ENCODE results near the gene ETV6. TPM values are rescaled to one million over a fixed set of nuclear protein-coding genes. Genes with fewer than 3 reads are reported as not detected.

Gene ETV6
- total RNA-seq, 6 experiments from 2014 or later: 7.2 to 28.3 (median 11.0) TPM

- DNase-seq (no peak), ATAC-seq (no peak)
- no peak for TF ChIP-seq POLR2A (IDR thresholded peaks at IDR 0.05)
- TF ChIP-seq, protein P1, sequence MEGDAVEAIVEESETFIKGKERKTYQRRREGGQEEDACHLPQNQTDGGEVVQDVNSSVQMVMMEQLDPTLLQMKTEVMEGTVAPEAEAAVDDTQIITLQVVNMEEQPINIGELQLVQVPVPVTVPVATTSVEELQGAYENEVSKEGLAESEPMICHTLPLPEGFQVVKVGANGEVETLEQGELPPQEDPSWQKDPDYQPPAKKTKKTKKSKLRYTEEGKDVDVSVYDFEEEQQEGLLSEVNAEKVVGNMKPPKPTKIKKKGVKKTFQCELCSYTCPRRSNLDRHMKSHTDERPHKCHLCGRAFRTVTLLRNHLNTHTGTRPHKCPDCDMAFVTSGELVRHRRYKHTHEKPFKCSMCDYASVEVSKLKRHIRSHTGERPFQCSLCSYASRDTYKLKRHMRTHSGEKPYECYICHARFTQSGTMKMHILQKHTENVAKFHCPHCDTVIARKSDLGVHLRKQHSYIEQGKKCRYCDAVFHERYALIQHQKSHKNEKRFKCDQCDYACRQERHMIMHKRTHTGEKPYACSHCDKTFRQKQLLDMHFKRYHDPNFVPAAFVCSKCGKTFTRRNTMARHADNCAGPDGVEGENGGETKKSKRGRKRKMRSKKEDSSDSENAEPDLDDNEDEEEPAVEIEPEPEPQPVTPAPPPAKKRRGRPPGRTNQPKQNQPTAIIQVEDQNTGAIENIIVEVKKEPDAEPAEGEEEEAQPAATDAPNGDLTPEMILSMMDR (IDR thresholded peaks at IDR 0.05): no peak
- intact Hi-C loops (cut with DNase I): no loop called here
- no peaks in the 10 kb centered on the region for H3K36me3 ChIP-seq
- 20% methylated on average over 6 of the region's 6 CpGs for WGBS (ENCODE audit: insufficient coverage, low coverage, low lambda C conversion rate, missing lambda C conversion rate)
- H3K4me1 ChIP-seq: peaks cover 0 to 30% (median 0%) of the 10 kb centered on the region in 4 donors
- no peaks in the 10 kb centered on the region for H3K9me3 ChIP-seq
- peak overlapping the region; percentile 73 to 83 (median 82) for H3K4me3 ChIP-seq
- H3K27me3 ChIP-seq: no peaks in the 10 kb centered on the region
- H3K27ac ChIP-seq: peak overlapping the region in 2 of 3 donors; percentile 95 to 98
Observed at GRCh38 chr12:11651785-11652184, 2.3 kb downstream of the ETV6 start.

GRCh38 chr12:11652351-11653040 lies 3.0 kb downstream of the ETV6 start:
- Histone ChIP-seq H3K27me3 (no peaks in the 10 kb centered on the region), H3K4me3 (peak overlapping the region; percentile 25 to 82 (median 73)), H3K9me3 (no peaks in the 10 kb centered on the region), H3K27ac (peak overlapping the region in 2 of 3 donors; percentile 95 to 98), H3K4me1 (peaks cover 0 to 30% (median 0%) of the 10 kb centered on the region in 4 donors), H3K36me3 (no peaks in the 10 kb centered on the region)
- peak in 3 of 4 donors; percentile 10 to 16 (median 12) for ATAC-seq
- WGBS (ENCODE audit: insufficient coverage, low coverage, low lambda C conversion rate, missing lambda C conversion rate): 25% methylated on average over 14 of the region's 16 CpGs
- no peak for DNase-seq
- intact Hi-C loops (cut with DNase I): no loop called here
- TF ChIP-seq, protein P1 (IDR thresholded peaks at IDR 0.05): no peak
- TF ChIP-seq POLR2A (IDR thresholded peaks at IDR 0.05): peak; percentile 40

- Histone ChIP-seq H3K27ac (peak overlapping the region in 2 of 3 donors; percentile 95 to 98), H3K4me3 (no peak overlapping the region), H3K9me3 (no peaks in the 10 kb centered on the region), H3K4me1 (peaks cover 0 to 28% (median 0%) of the 10 kb centered on the region in 4 donors), H3K36me3 (no peaks in the 10 kb centered on the region), H3K27me3 (no peaks in the 10 kb centered on the region)
- no peak for ATAC-seq
- intact Hi-C loops (cut with DNase I): no loop called here
- DNase-seq: no peak
- TF ChIP-seq, protein P1 (IDR thresholded peaks at IDR 0.05): no peak
- no peak for TF ChIP-seq POLR2A (IDR thresholded peaks at IDR 0.05)
- 29% methylated on average over 5 of the region's 7 CpGs for WGBS (ENCODE audit: insufficient coverage, low coverage, low lambda C conversion rate, missing lambda C conversion rate)
Observed at GRCh38 chr12:11653215-11653753, 3.8 kb downstream of the ETV6 start.

GRCh38 chr12:11654338-11654737 lies 4.9 kb downstream of the ETV6 start:
- DNase-seq (no peak), ATAC-seq (no peak)
- Histone ChIP-seq H3K27me3 (no peaks in the 10 kb centered on the region), H3K4me3 (no peak overlapping the region), H3K36me3 (no peaks in the 10 kb centered on the region), H3K9me3 (no peaks in the 10 kb centered on the region), H3K4me1 (peaks cover 0 to 25% (median 1%) of the 10 kb centered on the region in 4 donors), H3K27ac (no peak overlapping the region)
- intact Hi-C loops (cut with DNase I): no loop called here
- 77% methylated on average over 4 of the region's 4 CpGs for WGBS (ENCODE audit: insufficient coverage, low coverage, low lambda C conversion rate, missing lambda C conversion rate)
- TF ChIP-seq POLR2A (IDR thresholded peaks at IDR 0.05): no peak
- TF ChIP-seq, protein P1 (IDR thresholded peaks at IDR 0.05): no peak

All from right lobe of liver (tissue), 6 donors.